C4-2B (cell line): ENCODE results near the gene SMAD2.

ENCODE experiments used
- CTCF ChIP-seq: fragments of 450-650 bp; conservative IDR thresholded peaks from 2 replicates; pipeline ENCODE4 v1.5.1; 2017; ENCODE audit warnings: mild to moderate bottlenecking
- ZFX ChIP-seq: fragments of 450-650 bp; IDR thresholded peaks from 2 replicates; pipeline ENCODE4 v1.6.1; 2017

- TF ChIP-seq CTCF (no peak), ZFX (no peak)
Observed at GRCh38 chr18:47908592-47908991, 21.9 kb downstream of the SMAD2 start.
